A673 (cell line): ENCODE measurements around the gene VPS9D1.

Experiments used
- EZH2 ChIP-seq: fragments of 200-600 bp; sonication (generic); IDR thresholded peaks from 2 replicates; pipeline ENCODE4 v1.6.1; 2017; ENCODE audit warnings: borderline replicate concordance, low read depth, mild to moderate bottlenecking, mixed read lengths, antibody characterized with exemption, low read length; ENCODE audit not compliant: poor library complexity, severe bottlenecking
- TF ChIP-seq, protein P1 (sequence below): fragments of 300-800, 200-600 bp; sonication (generic); conservative IDR thresholded peaks from 2 replicates; pipeline ENCODE4 v1.5.1; 2017; ENCODE audit warnings: low read depth, mild to moderate bottlenecking, antibody characterized with exemption, low read length, moderate library complexity, mixed read lengths

- TF ChIP-seq, protein P1, sequence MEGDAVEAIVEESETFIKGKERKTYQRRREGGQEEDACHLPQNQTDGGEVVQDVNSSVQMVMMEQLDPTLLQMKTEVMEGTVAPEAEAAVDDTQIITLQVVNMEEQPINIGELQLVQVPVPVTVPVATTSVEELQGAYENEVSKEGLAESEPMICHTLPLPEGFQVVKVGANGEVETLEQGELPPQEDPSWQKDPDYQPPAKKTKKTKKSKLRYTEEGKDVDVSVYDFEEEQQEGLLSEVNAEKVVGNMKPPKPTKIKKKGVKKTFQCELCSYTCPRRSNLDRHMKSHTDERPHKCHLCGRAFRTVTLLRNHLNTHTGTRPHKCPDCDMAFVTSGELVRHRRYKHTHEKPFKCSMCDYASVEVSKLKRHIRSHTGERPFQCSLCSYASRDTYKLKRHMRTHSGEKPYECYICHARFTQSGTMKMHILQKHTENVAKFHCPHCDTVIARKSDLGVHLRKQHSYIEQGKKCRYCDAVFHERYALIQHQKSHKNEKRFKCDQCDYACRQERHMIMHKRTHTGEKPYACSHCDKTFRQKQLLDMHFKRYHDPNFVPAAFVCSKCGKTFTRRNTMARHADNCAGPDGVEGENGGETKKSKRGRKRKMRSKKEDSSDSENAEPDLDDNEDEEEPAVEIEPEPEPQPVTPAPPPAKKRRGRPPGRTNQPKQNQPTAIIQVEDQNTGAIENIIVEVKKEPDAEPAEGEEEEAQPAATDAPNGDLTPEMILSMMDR = no peak
- no peak for TF ChIP-seq EZH2
Observed at GRCh38 chr16:89733322-89733721, 12.6 kb upstream of the VPS9D1 start.
